DOHH2 (cell line): ENCODE measurements around the gene NET1.

ENCODE experiments used
- H3F3A ChIP-seq: fragments of 200-600 bp; sonication (generic), shearing (Covaris generic); 2 replicates; pipeline ENCODE4 v1.6.0; 2016; ENCODE audit warnings: antibody characterized with exemption, mild to moderate bottlenecking; ENCODE audit not compliant: control insufficient read depth, insufficient read depth
- H3K27ac ChIP-seq: fragments of 200-600 bp; sonication (generic); 2 replicates; pipeline ENCODE4 v1.5.1; 2014; ENCODE audit warnings: low read depth, mild to moderate bottlenecking, low read length, moderate library complexity
- H3K27me3 ChIP-seq: fragments of 200-600 bp; sonication (generic); 2 replicates; pipeline ENCODE4 v1.6.1; 2014; ENCODE audit warnings: mild to moderate bottlenecking, low read length, mixed read lengths; ENCODE audit not compliant: control insufficient read depth
- H3K36me3 ChIP-seq: fragments of 200-600 bp; sonication (generic); 2 replicates; pipeline ENCODE4 v1.6.1; 2014; ENCODE audit warnings: mild to moderate bottlenecking, low read length, moderate library complexity, mixed read lengths; ENCODE audit not compliant: control insufficient read depth
- H3K4me1 ChIP-seq: fragments of 200-600 bp; sonication (generic); 2 replicates; pipeline ENCODE4 v1.6.1; 2014; ENCODE audit warnings: mild to moderate bottlenecking, low read length, mixed read lengths; ENCODE audit not compliant: control insufficient read depth
- H3K4me2 ChIP-seq: fragments of 200-600 bp; sonication (generic); 2 replicates; pipeline ENCODE4 v1.6.0; 2014; ENCODE audit warnings: mild to moderate bottlenecking, low read length, moderate library complexity
- H3K4me3 ChIP-seq: fragments of 200-600 bp; sonication (generic); 2 replicates; pipeline ENCODE4 v1.5.1; 2014; ENCODE audit warnings: mild to moderate bottlenecking, low read length, mixed read lengths
- H3K79me2 ChIP-seq: fragments of 200-600 bp; sonication (generic); 2 replicates; pipeline ENCODE4 v1.6.1; 2014; ENCODE audit warnings: mild to moderate bottlenecking, low read length, mixed read lengths; ENCODE audit not compliant: control insufficient read depth
- H3K9me2 ChIP-seq: fragments of 200-600 bp; sonication (generic); replicated peaks from 2 replicates; pipeline ENCODE4 v1.6.1; 2014; ENCODE audit warnings: mild to moderate bottlenecking, low read length, mixed read lengths; ENCODE audit not compliant: control insufficient read depth
- H3K9me3 ChIP-seq: fragments of 200-600 bp; sonication (generic); 2 replicates; pipeline ENCODE4 v1.6.1; 2014; ENCODE audit warnings: antibody characterized with exemption, low read length, mixed read lengths; ENCODE audit not compliant: control insufficient read depth, insufficient read depth
- H4K20me1 ChIP-seq: fragments of 200-600 bp; sonication (generic); 2 replicates; pipeline ENCODE4 v1.6.0; 2014; ENCODE audit warnings: low read depth, mild to moderate bottlenecking, antibody characterized with exemption, low read length, moderate library complexity; ENCODE audit not compliant: control insufficient read depth, insufficient read depth
- CTCF ChIP-seq: fragments of 200-600 bp; sonication (generic); IDR thresholded peaks from one replicate; pipeline ENCODE4 v1.5.1; 2014; ENCODE audit warnings: antibody characterized with exemption, mild to moderate bottlenecking, low read depth, low read length; ENCODE audit not compliant: poor library complexity, severe bottlenecking
- EZH2phosphoT487 ChIP-seq: fragments of 200-600 bp; sonication (generic); IDR thresholded peaks from 2 replicates; pipeline ENCODE4 v1.6.1; 2017; ENCODE audit warnings: borderline replicate concordance, mild to moderate bottlenecking, antibody characterized with exemption, low read length, moderate library complexity, mixed read lengths

Gene NET1

DNA sequence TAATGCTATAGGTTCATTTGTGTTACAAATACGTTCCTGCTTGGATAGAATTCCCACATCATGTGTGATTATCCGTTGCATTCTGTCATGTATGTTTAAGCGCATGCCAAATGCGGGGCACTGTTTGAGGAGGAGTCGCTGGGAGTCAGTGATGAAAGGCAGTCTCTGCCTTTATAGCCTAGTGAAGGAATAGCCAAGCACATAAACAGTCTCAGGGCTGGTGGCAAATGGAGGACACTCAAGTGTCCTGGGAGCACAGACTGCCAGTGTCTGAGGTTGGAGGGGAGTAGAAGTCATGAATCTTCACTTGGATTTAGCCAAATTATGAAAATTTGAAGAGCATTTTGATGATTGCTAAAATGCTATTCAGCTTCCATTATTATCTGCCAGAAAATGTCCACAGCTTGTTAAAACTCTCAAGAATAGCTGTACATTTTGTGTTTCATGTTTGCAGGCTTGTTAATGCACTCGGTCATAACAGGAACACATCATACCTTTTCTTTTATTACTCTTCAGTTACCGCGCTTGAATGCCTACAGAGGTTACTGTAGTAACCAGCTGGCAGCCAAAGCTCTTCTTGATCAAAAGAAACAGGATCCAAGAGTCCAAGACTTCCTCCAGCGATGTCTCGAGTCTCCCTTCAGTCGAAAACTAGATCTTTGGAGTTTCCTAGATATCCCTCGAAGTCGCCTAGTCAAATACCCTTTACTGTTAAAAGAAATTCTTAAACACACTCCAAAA, 41.6 kb downstream of the NET1 start:
- H3K27ac ChIP-seq: no peak overlapping the region
- H3K9me2 ChIP-seq: no peaks in the 10 kb centered on the region
- H3K4me1 ChIP-seq: no peaks in the 10 kb centered on the region
- H3K36me3 ChIP-seq: peaks cover 76% of the 10 kb centered on the region
- no peaks in the 10 kb centered on the region for H3K27me3 ChIP-seq
- peaks cover 15% of the 10 kb centered on the region for H3K79me2 ChIP-seq
- H4K20me1 ChIP-seq: no peaks in the 10 kb centered on the region
- H3K4me2 ChIP-seq: no peak overlapping the region
- H3F3A ChIP-seq: no peaks in the 10 kb centered on the region
- TF ChIP-seq CTCF (no peak), EZH2phosphoT487 (no peak)
- H3K9me3 ChIP-seq: no peaks in the 10 kb centered on the region
- no peak overlapping the region for H3K4me3 ChIP-seq

GRCh38 chr10:5456563-5456962, 44.2 kb downstream of the NET1 start:
- Histone ChIP-seq H3K27ac (no peak overlapping the region), H3K4me2 (no peak overlapping the region), H4K20me1 (no peaks in the 10 kb centered on the region), H3K79me2 (no peaks in the 10 kb centered on the region), H3K4me1 (no peaks in the 10 kb centered on the region), H3K9me3 (no peaks in the 10 kb centered on the region), H3K9me2 (no peaks in the 10 kb centered on the region), H3K27me3 (no peaks in the 10 kb centered on the region), H3F3A (peaks cover 1% of the 10 kb centered on the region; the same call in 1 of the 2 replicates), H3K4me3 (no peak overlapping the region), H3K36me3 (peaks cover 90% of the 10 kb centered on the region)
- TF ChIP-seq EZH2phosphoT487: no peak

DNA sequence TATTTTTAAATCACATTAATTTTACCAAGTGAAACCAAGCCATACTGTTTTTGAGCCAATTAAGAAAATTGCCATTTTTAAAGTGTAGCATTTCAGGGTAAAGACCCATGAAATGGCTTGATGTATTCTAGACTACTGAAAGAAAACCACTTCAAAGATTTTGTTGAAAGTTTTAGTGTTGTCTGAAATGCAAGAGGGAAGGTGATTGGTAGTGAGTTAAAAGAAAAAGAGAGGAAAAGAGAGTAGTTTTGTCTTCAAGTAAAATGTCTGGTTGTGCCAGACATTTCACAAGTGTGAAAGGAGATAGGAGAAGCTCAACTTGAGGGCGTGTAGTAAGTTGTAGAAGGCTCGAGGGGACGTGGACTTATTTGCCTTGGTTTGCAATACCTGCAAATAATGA, 45.4 kb downstream of the NET1 start:
- H3K4me3 ChIP-seq: no peak overlapping the region
- H4K20me1 ChIP-seq: no peaks in the 10 kb centered on the region
- no peak for TF ChIP-seq CTCF
- no peak for TF ChIP-seq EZH2phosphoT487
- no peaks in the 10 kb centered on the region for H3K9me3 ChIP-seq
- H3K36me3 ChIP-seq: peaks cover 78% of the 10 kb centered on the region
- H3F3A ChIP-seq: peaks cover 2% of the 10 kb centered on the region; the same call in 1 of the 2 replicates
- H3K27me3 ChIP-seq: no peaks in the 10 kb centered on the region
- no peak overlapping the region for H3K4me2 ChIP-seq
- H3K79me2 ChIP-seq: no peaks in the 10 kb centered on the region
- no peak overlapping the region for H3K27ac ChIP-seq
- no peaks in the 10 kb centered on the region for H3K4me1 ChIP-seq
- H3K9me2 ChIP-seq: no peaks in the 10 kb centered on the region

- TF ChIP-seq CTCF (no peak), EZH2phosphoT487 (no peak)
- peaks cover 71% of the 10 kb centered on the region for H3K36me3 ChIP-seq
- no peaks in the 10 kb centered on the region for H3K27me3 ChIP-seq
- H4K20me1 ChIP-seq: no peaks in the 10 kb centered on the region
- no peak overlapping the region for H3K27ac ChIP-seq
- peaks cover 2% of the 10 kb centered on the region; the same call in 1 of the 2 replicates for H3F3A ChIP-seq
- no peak overlapping the region for H3K4me2 ChIP-seq
- H3K4me1 ChIP-seq: no peaks in the 10 kb centered on the region
- no peaks in the 10 kb centered on the region for H3K9me3 ChIP-seq
- no peaks in the 10 kb centered on the region for H3K79me2 ChIP-seq
- H3K4me3 ChIP-seq: no peak overlapping the region
- no peaks in the 10 kb centered on the region for H3K9me2 ChIP-seq
These were observed 46.1 kb downstream of the NET1 start for GRCh38 chr10:5458425-5458824.
